NCI-H1092 (cell line): ENCODE data around the gene TNC.

ENCODE experiments used
- DNase-seq: peaks from one replicate; lab custom pipeline; 2025; lab: John Stamatoyannopoulos, UW

Gene TNC

DNA sequence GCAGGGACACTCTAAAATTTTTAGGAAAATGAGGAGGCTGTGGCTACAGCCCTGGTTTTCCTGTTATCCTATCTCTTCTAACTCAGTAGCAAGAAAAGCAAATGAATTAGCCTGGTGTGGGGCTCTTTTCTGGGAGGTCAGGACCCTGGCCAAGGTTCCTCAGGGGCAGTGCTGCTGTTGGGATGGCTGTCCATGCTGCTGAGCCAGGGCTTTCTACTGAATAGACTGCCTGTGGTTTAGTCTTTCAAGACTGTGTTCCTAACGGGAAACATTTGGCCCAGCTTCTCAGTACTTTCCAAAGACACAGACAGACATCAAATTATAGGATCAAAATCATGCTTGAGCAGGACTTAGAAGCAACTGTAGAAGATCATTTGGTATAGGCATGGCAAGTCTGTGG is 18.1 kb downstream of the TNC start:
- no peak for DNase-seq

DNA sequence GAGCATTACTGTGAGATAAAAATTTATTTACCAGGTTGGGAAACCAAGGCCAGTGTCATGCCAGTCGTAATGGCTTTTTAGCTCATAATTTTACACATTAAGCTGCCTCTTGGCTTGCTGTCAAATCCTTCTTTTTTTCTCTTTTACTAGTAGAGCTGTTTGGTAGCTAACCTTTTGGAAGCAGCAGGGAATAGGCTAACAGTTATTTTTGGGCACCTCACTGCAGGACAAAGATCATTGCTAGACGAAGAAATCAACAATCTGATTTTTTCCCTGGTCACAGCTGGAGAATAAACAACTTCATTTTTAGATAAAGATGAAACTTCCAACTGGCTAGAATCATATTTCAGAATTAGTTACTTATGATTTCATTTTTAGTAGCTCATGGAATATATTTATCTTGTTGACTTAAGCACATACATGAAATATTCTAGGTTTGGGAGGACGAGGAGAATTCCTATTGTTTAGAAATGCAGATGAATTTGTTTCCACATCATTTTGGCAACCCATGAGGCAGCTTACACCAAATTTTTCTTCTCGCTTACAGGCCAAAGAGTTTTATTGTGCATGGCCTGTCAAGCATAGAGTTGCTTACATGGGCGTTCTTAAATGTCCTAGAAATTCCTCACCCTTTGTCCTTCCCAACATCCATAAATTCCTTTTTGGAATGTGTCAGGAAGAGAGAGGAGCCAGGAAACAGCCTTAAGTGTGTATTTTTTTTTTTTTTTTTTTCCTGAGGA is 19.6 kb downstream of the TNC start:
- no peak for DNase-seq

DNA sequence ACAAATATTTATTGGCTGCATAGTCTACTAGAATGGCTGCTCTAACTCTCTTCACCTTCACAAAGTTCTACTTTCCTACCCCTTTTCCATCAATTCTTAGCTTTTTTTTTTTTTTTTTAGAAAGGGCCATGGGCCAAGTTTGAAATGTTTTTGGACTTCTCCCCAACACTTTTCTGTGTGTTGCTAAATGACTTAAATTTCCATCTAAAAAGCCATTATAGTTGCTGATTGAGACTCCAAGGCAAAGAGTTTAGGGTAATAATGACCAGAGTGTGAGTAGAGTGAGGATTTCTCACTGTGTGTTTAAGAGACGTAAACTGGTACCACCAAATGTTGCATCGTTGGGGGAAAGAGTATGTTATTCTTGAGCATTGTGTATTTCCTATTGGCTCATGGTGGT is 24.4 kb downstream of the TNC start:
- DNase-seq: no peak

DNA sequence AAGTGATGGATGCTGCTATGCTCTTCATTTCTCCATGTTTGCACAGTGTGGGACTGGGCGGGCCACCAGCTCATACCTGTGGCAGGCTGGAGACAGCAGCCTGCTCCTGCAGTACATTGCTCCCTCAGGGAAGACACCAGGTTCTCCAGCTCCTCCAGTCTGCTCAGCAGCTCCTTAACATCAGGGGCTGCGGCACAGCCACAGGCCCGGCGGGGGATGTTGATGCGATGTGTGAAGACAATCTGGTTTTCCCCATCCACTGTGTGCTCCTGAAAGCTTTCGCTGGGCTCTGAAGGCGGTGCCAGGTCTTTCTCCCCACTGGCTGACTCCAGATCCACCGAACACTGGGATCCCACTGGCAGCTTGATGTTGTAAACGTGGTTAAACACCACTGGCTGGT is 27.5 kb downstream of the TNC start:
- no peak for DNase-seq

DNA sequence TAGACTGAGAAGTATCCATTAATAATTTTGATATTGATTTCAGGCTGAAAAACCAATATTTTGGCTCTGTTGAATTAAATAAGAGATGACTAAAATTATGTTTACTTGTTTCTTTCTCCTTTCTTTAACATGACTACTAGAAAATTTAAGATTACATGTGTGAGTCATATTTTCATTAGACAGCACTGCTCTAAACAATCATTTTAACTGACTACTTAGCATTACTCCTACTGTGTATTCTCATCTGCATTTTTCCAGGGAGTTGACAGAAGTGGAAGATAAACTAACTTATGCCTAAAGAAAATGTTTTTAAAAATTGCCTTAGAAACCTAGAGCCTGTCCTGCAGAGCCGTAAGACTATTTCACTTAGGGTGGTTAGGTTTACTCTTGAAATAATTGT is 29.1 kb downstream of the TNC start:
- DNase-seq: no peak

DNA sequence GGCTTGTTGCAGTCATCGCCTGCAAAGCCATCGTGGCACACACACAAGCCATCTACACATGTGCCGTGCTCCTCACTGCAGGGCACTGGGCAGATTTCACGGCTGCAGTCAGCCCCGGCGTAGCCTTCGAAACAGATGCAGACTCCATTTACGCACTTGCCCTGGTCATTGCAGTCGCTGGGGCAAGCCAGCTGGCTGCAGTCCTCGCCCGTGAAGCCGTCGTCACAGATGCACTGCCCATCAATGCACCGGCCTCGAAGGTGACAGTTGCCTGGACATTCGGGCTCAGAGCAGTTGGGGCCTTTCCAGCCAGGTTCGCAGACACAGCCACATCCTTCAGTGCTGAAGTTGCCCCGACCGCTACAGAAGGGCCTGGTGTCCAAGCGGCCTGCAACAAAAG is 31.1 kb downstream of the TNC start:
- no peak for DNase-seq

DNA sequence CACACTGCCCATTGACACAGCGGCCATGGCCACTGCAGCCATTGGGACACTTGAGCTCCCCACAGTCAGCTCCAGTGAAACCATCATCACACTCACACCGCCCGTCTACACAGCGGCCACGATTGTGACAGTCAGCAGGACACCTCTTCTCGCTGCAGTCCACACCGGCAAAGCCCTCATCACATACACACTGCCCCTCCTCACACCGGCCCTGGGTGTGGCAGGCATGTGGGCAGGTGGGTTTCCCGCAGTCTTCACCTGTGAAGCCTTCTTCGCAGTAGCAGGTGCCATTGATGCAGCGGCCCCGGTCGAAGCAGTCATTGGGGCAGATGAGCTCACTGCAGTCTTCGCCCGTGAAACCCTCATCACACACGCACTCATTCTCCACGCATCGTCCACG is 31.5 kb downstream of the TNC start:
- no peak for DNase-seq

DNA sequence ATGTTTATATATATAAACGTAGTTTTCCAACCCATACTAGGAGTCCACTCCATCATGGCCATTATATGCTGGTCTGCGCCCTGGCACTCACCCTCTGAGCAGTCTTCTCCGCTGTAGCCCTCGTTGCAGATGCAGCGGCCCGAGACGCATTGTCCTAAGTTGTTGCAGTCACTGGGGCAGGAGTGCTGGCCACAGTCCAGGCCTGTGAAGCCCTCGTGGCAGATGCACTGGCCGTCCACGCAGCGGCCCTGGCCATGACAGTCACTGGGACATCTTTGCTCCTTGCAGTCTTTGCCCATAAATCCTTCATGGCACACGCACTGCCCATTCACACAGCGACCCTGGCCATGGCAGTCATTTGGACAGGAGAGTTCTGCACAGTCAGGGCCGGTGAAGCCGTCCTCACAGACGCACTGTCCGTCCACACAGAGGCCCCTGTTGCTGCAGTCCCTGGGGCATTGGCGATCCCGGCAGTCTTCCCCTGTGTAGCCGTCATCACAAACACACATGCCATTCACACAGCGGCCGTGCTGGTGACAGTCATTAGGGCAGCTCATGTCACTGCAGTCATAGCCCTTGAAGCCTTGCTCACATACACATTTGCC is 32.1 kb downstream of the TNC start:
- no peak for DNase-seq

DNA sequence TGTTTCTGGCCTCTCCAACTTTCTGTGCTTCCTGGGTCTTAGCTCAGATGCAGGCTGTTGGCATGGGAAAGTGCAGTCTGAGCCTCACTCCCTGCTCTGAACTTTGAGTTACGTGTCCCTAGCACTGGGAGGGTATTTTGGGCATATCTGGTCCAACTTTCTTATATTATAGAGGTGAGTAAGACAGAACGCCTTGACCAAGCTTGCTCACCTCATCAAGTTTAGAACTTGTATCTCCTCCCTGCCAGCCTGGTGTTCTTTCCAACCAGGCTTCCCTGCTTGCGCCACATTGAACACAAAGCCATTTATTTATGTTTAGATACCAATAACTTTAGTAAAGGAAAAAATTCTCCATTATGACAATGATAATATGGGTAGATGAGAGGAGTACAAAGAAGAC is 33.2 kb downstream of the TNC start:
- no peak for DNase-seq

DNA sequence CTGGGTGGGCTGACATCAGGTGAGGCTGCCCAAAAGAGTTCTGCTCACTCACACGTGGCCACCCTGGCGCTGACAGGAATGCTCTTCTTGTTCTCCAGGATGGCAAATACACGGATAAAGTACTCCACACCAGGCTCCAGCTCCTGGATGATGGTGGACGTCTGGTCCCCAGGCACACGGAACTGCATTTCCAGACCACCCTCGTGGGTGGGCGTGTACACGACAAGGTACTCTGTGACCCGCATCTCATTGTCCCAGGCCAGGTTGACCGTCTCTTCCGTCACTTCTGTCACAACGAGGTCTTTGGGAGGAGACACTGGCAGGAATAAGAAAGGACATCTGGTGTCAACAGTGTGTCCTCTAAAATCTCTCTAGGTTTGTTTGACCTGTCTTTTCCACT is 33.8 kb downstream of the TNC start:
- no peak for DNase-seq

DNA sequence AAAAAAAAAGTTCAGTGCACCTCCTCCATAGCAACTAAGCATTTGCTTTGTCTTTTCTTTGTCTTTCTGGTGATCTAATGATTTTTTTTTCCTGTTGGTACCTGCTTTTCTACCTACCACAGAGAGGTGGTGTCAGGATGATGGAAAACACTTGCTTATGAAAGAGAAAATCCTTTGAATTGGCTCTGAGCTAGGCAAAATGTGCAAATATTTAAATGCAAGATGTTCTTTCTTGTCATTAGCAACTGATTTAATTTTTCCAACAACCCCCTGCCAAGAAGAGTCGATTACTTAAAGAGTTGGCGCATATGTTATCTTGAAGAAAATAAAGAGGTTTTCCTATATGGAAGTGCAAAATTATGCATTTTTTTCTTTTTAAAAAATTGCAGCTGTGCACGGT is 37.7 kb downstream of the TNC start:
- no peak for DNase-seq

DNA sequence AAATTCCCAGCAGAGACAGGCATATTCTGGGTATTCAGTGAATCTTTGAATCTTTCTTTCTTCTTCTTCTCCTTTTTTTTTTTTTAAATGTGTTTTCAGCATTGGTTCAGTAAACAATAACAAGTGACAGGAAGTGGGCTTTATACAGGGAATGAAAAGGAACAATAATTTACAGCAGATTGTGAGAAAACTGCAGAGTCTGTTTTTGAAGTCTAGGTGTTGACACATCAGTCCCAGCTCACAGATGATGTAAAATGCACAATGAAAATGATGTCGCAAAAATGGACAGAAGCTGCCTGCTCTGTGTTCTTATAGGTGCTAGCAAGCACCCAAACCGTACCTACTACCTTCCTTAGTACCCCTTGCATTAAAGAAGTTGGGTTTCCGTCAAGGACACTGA is 38.8 kb downstream of the TNC start:
- no peak for DNase-seq

DNA sequence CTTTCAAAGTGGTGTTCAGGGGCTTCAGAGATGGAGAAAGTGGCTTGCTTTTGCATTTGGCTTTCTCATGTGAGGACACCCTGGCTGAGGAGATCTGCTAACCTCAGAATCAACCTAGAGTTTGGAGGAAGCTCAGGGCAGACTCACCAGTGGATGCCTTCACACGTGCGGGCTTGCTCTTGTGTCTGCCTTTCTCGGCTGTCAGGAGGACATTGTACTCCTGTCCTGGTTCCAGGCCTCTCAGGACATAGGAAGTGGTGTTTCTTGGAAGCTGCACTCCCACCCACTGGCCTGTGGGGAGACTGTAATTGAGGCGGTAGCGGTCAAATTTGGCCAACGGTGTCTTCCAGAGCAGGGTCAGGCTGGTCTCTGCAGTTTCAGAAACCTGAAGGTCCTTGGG is 44.5 kb downstream of the TNC start:
- no peak for DNase-seq

DNA sequence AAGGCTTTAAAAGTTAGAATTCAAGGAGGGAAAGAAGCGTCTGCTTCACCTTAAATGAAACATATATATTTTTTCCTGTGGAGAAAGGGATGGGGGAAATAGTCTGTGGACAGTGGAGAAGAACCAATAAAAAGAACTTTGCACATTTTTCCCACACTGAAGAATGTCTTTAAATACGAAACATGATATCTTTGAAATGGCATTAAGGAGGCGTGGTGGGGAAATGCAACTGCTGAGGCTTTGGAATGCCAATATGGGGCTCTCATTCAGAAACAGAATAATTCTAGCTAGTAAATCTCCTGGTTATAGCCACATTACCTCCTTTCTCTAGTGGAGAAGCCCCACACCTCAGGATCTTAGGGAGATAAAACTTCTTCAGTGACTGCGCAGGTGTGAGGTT is 46.8 kb downstream of the TNC start:
- no peak for DNase-seq

DNA sequence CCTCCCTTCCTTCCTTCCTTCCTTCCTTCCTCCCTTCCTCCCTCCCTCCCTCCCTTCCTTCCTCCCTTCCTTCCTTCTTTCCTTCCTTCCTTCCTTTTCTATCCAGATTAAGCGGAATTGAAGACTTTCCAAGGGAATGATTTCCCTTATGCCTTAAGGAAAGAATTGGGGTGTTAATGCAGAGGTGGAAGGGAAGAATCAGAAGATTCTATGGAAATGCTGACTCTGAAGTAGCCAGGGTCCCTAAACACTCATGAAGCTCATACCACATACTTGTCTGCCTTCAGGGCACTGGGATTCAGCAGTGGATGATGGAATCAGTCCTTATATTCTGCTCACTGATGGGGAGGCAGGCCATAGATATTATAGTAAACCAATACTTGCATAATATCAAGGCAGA is 48.2 kb downstream of the TNC start:
- DNase-seq: no peak

DNA sequence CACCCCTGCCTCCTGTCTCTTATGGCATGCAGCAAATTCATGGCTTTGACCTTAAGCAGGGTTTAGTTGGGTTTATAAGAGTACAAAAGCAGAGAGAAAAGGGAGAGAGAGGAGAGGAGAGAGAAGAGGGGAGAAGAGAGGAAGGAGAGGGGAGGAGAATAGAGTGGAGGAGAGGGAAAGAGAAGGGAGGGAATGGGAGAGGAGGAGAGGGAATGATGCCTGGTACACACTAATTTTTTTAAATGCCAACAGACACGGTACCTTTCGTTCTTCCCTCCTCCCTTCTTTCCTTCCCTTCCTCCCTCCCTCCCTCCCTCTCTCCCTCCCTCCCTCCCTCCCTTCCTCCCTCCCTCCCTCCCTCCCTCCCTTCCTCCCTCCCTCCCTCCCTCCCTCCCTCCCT is 48.7 kb downstream of the TNC start:
- DNase-seq: no peak

DNA sequence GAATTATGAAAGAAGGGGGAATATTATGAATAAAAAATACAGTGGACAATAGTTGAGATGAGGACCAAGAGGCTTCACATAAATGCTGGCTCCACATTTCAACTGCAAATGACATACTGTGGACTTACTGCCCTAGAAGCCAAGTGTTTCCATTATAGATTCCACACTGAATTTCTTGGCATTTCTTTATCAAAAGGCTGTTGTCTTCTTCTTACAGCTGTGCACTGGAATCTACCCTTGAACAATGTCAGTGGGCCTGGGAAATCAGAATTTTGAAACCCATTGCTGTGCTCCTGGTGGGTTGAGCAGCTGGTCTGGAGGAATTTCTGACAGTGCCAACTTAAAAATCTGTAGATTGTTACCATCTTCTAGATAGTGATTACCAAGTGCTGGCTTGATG is 49.9 kb downstream of the TNC start:
- DNase-seq: no peak

DNA sequence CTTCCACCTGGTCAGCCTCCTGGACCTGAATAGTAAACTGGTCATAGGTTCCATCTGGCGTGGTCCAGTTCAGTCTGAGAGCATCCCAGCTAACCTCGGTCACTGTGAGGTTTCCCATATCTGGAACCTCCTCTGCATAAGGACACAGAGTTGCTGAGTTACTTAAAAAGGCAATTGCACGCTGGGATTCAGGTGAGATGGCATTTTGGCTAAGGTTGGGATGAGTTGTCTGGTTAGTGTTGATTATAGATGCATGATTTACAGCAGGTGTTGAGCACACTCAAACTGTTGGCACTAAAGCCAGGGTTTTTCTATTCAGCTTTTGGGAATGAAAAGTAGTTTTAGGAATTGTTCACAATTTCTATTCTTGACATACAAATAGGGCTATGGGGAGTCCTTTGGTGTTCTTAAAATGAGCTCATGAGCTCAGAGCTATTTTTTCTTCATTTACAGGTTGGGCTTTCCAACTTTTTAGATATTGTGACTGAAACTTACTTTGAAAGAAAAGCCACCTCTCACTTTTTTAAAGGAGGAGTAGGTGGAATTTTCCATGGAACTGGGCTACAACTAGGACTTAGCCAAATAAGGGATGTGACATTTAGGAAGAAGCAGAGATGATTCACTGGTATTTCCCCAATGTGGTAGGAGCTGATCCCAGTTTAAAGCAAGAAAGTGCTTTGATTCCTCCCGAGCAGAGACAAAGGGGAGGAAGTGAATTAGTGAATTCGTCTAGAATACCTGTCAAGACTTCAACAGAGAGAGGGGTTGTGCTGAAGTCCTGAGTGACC is 54.7 kb downstream of the TNC start:
- DNase-seq: no peak

DNA sequence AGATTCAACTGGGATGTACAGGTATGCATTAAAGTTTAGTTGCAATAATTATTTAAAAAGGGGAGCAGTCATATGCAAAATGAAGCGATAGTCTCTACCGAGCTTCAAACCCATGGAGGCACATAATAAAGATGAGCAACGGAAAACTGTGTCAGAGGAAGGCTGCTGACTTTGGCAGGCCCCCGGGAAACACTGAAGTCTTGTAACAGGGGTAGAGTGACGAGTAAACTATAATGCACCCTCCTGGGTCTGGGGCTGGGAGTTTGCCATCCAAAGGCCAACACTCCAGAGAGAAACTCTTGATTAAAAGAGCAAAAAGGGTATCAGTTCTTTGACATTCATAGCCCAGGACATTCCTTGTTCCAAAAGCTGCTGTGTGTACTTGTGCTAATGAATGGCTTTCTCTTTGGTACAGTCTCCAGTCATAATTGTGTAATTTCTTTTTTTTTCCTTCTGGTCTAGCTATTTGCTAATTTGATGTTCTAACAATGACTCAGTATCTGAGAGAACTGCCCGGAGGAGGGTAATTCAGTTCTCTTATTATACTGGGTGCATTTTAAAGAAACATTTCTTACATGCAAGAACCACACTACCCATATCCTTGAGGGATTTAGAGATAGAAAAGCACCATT is 59.2 kb downstream of the TNC start:
- DNase-seq: no peak

DNA sequence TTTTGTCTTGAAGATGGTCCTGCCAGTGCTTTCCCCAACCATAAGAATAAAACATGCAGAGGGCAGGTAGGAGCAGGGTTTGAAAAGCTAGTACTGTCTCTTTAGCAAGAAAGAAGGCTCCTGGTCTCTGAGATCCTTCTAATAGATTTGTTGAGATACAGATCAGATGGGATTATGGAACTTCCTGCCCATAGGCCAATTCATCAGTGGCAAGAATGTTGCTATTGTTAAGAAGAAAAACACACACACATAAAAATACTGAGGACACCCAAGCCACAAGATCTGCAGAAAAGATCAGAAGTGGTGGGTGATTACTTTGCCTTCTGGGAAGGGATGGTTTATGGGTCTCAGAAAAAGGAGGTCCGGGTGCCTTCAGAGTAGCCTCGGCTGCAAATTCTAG is 59.8 kb downstream of the TNC start:
- no peak for DNase-seq

DNA sequence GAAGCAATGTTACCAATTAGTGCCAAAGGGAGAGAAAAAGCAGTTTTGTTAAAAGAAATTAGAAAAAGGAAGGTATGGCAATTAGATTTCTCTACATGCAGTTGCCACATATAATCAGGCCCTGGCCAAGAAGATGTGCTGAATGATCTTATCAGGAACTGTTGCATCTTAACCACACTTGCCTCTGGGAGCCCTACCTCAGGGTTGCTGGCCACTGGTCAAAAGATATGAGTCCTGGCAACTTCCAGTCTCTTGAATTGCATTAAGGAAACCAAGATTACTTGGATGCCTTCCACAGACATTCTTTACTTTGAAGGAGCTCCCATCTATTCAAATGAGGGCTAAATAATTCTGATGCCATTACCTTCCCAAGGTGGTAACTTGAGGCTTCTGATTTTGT is 60.4 kb downstream of the TNC start:
- no peak for DNase-seq

DNA sequence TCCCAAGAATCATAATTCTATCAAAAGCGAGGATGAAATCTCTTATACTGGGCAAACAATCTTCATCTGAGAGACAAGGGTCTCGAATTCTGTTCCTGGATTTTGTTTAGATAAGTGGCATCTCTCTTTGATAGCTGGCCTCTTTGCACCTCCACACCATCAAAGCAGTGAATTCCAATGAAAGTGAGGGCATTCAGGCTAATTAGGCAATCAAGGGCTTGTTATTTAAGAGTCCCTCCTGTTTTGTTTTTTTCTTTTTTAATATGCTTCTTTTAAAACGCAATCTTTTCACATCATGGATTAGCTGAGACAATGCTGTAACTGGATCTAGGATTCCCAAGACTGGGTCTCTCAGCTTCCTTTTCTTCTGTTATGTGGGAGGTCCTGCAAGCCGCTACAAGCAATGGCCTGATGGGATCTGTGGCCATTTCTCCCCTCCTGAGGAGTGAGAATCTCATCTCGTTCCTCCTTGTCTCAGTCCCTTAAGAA is 67.9 kb downstream of the TNC start:
- no peak for DNase-seq

DNA sequence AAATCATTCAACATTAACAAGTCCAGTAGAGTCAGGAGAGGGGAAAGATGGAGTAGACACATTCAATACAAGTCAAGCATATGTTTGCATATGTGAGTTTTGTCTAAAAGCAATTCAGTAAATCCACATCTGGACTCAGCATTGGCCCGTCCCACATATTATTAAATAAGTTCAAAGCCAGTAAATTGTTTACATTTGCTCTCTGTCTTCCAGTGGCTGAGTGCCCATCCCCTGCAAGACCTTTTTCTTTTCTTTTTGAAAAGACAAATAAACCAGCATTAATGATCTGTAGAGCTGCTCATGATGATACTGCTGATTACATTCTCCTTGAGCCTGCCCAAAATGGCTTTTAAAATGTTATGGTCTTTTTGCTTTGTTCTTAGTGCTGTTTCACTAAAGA is 71.1 kb downstream of the TNC start:
- no peak for DNase-seq
